GM19438 (cell line): ENCODE measurements around the gene MEF2D.

Experiments used
- ATAC-seq: cut with Tn5 transposase; IDR thresholded peaks from one replicate; pipeline ENCODE4 v1.9.1; 2021; ENCODE audit warnings: low read depth; ENCODE audit not compliant: unreplicated experiment

MEF2D gene

DNA sequence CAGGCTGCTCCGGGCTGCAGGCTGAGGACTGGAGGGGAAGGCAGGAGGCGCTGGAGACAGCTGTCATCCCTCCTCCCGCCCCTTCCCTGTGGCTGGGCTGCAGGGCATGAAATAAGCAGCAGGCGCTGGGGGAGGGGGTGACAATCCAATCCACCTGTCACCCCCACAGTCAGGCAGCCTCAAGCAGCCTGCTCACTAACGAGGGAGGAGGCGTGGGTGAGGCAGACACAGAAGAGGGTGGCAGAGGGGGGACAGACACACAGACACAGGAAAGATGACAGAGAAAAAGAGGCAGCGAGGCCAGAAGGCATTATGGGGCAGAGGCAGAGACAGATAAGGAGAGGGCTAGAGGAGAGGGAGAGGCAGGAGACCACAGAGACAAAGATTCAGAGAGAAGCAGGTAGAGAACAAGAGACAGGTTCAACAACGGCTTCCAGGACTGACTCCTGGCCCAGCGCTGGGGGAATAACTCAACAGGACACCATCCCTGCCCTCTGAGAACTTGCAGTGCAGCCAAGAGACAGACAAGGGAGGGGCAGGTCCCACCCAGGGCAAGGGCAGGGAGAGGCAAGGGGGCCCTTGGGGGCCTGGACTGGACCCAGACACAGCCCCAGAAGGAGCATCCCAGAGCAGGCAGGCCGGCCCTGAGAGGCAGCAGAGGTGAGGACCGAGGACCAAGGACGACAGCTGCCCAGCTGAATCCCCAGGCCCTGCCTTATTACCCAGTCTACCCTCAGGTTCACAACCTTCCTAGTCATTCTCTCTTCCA lies 11.2 kb downstream of the MEF2D start:
- ATAC-seq = no peak

DNA sequence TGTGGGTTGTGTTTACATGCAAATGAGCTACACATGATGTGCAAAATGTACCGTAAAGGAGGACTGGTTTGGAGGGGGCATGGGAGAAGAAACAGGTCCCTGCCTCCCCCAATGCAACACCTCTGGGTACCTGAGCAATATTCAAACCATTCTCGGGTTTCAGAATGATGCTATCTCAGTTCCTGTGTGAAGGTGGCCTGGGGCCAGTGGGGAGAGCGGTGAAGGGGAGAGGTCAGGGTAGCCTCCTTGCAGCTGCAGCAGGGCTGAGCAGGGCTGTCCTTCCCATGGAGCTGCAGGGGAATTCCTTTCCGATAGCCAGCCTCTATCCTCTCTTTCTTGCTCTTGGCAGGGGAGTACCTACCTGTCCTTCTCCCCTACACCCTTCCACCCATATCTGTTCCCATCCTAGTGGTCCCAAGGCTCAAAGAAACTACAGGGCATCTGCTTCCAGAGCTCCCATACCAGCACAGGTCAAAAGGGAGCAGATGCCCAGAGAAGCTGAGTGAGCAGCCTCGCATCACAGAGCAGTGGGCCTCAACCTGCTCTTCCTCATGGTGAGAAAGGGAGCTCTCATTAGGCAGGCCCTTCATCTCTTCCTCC lies 11.9 kb downstream of the MEF2D start:
- ATAC-seq = peak; percentile 61

DNA sequence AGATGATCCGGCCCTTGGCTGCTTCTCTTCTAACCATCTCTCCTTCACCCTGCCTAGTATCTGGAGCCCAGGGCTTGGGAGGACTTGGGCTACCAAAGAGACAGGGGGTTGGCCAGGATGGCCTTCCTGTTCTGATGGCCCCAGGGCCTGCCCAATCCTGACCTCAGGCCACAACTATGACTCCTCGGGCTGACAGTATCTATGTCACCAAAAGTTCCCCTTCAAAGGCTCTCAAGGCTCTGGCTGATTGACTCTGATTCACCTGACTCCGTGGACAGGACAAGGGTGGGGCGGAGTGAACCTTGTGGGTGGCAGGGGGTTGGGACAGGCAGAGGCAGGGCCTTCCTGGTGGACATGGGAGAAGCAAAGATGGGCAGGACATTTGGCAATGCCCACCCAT lies 12.7 kb downstream of the MEF2D start:
- no peak for ATAC-seq

DNA sequence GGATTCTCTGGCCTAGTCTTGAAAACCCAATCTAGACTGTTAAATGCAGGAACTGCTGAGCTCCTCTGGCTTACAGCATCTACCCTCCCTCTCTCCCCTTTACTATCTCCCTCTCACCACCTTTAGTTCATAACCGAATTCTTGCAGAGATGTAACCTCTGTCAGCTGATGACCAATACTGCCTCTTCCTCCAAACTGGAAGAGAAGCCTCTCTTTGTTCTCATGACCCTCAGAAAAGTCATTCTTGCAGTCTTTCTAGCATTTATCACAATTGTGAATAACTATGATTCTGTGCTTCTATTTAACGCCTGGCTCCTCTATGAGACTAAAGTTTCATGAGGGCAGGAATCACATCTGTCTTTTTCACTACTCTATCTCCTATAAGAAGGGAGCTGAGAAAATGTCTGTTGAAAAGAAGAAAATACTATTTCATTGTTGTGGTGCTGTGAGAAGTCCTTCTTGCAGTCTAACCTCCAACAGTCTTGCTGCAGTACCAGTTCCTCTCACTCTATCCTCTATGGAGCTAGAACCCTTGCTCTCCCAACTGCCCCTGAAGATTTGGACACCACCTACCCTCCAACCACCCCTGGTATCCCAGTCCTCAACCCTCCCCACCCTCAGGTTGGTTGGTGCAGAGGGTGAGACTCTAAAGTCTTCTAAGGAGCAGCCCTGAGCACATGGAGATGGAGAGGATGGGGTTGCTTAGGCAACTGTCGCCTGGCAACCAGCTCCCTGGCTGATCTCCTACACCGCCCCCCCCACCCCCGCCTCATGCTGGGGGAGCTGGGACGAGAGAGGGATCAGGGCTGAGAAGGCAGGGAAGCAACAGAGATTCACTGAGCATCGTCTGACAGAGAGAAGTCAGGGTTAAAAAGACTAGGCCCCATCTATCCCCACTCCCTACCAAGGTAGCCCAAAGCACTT lies 13.9 kb downstream of the MEF2D start:
- ATAC-seq = no peak

DNA sequence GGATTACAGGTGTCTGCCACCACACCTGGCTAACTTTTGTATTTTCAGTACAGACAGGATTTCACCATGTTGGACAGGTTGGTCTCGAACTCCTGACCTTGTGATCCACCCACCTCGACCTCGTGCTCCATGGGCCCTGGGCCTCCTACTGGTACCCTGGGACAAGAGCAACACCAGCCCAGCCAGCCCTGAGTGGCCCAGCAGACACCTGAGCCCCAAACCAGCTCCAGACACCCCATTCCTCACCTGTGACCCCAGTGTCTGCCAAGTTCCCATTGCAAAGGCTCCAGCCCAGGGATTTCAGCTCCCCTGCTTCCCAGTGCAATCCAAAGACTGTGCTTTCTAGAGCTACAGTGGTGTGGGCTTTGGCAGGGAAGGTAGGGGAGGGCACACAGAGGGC lies 14.6 kb downstream of the MEF2D start:
- ATAC-seq = no peak

DNA sequence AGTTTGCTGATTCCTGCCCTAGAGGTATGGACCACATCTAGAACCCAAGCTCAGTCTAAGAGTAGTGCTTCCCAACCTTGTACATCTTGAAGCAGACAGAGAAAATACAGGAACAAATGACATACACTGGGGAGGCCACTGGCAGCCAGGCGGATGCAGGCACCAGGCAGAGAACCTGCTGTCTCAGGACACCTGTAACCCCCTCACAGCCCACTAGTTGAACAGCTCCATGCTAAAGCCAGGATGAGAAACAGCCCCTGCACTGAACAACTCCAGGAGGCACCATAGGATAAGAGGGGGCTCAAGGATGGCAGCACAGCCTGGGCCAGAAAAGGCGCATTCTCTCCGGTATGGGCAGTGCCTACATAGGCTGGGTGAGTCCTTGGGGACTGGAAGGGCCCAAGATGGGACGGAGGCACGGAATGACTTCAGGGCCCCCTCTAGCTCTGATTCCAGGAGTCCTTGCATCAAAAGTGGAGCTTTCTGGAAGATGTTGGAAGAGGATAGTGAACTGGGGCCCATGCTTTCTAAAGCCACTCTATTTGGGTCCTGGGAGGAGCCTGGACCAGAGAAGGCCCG lies 16.0 kb downstream of the MEF2D start:
- ATAC-seq = no peak

DNA sequence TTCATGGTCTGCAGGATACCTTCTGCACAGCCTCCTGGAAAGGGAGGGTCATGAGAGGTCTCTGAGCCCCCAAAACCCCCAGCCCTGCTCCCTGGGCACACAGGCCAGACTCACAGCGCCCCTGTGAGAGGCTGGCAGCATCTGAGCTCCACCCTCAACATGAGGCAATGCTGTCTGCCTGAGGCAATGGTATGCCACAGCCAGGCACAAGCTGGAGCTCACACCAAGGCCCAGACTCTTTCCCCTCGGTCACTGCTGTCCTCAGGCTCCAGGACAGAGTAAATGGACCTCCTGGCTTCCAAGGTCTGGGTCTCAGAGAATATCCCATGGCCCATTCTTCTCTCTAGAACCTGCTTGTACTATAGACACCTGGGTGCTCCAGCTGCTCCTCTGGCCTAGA lies 17.2 kb downstream of the MEF2D start:
- no peak for ATAC-seq

DNA sequence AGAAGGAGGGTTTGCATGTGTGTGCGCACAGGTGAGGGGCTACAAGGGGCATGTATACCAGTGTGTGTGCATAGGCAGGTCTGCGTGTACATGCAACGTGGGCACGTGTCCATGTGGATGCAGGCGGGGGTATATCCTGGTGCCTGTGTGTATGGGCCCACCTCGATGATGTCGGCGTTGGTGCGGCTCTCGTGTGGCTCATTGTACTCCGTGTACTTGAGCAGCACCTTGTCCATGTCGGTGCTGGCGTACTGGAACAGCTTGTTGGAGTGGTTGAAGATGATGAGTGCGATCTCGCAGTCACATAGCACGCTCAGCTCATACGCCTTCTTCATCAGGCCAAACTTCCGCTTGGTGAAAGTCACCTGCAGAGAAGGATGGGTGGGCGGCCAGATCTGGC lies 18.3 kb downstream of the MEF2D start:
- no peak for ATAC-seq

DNA sequence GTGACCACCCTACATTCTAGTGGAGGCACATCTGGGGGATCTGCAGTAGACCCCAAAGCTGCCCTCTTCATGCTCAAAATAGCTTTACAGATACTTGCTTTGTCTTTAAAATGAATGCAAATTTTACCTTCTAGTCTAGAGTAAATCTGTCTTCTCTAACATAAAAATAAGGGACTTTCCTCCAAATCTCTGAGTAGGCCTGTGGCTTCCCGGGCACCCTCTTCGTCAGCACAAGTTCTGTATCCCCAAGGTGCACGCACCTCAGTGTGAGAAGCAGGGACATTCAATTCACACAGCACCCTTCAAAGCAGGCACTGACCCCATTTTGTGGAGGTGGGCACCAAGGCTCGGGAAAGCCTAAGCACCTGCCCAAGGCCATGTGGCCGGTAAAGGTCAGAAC lies 19.0 kb downstream of the MEF2D start:
- ATAC-seq = no peak

DNA sequence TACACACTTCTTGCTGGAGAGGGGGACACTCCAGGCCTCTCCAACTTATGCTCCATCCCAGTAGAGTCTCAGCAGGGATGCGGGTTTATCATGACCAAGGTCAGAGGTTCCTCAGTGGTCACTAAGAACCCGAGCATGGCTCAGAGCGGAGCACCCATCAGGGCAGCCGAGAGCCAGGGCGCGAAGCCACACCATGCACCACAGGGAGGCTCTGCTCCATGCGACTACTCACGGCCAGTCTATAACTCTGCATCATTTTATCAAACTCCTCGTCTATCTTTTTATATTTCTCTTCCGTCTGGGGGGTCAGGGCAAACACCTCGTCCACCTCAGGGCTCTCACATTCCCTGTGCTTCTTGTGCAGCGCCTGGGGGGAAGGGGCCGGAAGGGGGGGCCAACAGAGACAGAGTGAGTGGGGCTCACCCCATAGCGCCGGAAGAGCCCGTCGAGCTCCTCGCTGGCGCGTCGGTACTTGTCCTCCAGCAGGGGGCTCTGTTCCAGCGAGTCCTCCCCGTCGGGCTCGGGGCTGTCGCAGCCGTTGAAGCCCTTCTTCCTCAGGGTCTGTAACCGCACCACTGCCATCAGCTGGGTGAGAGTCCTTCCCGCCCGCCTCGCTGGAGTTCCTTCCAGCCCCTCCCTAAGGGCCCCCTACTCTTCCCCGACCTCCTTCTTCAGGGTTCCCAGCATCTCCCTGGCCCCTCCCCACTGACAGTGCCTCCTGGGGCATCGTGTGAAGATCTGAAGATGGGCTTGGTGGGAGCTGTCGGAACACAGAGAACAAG lies 20.0 kb downstream of the MEF2D start:
- ATAC-seq = no peak

DNA sequence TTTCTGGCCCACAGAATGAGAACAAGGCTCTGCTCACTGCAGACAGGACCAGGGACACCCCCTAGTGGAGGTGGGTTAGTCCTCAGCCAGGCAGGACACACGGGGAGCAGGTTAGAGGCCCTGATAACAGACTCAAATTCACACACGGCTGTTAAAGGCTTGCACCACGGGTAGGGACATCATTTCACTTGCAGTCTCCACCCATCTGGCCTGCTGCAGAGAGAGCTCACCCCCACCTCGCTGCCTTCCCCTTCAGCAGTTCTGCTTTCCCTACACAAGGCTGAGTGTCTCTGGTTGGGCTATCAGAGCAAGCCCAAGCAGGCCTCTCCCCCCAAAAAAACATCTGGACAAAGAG lies 20.6 kb downstream of the MEF2D start:
- ATAC-seq = no peak

DNA sequence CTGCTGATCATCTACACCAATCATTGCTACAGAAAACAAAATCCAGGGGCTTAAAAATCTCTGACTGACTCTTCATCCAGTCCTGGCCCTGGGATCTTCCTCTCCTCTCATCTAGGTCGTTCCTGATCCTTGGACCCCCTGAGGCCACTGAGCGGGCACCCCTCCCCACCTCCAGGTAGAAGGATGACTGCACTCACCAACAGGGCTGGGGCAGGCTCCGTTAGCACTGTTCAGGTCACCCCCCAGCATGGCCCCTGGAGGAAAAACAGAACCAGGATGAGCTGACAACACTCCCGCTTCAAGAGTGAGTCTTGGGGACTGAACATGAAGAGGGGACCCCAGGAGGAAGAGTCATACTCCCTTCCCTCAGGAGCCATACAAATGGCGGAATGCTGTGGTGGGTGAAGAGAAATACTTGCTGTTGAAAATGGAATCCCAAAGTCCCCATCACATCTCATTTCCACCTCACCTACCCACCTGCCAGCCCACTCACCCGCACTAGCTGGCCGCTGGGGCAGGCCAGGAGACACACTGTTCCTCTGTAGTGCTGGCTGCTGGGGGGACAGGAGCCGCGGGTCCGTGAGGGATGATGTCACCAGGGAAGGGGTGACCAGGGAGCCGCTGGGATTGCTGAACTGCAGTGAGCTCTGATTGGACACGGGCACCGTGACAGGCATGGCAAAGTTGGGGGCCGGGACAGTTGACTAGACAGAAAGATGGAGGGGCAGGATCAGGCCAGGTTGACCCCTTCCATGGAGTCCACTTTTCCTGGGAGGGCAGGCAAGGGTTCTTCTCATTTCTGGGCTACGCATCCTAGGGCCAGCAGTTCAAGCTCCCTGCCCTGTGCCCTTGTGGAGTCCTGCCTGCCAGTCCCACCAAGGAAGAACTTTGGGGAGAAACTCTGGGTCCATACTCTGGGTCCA lies 21.2 kb downstream of the MEF2D start:
- ATAC-seq = no peak

DNA sequence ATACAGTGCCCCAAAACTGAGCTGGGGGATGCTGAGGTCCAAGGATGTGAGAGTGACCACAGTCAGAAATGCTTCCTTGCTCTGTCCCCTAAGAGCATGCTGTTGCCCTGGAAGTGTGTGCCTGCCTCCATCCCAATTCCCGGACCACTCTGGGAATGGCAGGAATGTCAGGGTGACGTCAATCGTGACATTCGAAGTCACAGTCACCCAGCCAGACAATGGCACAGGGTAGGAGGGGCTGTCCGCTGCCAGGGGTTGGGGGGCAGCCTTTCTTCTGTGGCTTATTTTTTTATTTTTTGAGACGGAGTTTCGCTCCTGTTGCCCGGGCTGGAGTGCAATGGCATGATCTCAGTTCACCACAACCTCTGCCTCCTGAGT lies 22.3 kb downstream of the MEF2D start:
- no peak for ATAC-seq

DNA sequence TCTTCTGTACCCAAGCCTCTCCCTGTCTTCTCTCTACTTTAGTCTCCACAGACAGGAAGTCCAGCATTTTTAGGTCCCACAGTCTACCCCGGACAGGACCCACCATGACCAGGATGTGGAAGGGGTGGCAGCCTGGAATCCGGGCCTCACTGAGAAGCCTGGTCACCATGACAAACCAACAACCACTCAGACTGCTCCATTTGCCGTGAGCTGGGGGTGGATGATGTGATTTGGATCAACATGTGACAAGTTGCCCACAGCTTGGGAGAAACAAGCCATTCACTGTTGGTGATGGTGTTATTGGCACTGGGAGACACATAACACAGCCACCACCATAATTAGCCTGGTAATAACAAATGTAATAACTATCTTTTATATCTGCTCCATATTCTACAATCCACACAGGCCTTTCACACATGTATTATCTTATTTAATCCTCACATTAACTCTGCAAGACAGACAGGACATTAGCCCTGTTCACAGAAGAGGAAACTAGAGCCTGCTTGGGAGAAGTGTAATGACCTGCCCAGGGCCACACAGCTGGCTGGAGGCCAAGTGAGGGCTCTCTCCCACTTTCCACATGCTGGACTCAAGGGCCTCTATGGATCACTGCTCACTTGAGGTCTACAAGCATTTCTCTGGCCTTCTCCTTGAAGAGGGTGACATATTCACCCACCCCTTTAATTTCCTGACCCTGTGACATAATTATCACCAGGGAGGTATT lies 22.9 kb downstream of the MEF2D start:
- ATAC-seq = no peak

DNA sequence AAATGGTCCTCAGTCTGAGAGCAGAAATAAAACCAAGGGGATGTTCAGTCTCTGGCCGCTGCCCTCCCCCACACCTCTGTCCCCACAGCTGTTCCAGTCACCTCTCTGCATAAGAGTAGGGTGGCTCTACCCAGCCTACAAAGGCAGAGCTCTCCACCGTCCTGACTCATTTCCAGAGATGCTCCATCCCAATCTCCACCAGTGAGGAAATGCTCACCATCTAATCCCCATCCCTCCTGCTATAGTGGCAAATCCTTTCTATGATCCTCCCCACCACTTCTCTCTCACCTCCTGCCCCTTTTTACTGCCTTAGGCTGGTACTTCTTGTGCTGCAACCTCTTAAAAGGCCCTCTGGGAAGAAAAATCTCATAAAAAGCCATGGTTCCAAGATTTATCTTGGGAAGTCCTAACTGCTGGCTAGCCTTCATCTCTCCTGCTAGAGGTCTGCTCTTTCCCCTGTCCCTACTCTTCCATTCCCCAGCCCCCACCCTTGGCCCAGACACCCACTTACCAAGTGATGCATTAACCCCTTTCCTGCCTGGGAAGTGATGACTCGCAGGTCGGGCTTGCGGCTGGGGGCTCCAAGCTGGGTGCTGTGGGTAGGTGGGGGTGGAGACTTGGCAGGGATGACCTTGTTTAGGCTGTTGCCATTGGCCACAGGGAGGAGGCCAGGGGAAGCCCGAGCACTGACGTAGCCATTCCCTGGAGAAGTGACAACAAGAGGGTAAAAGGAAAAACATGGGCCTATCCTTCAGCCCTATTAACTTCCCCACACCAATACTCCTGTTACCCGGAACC lies 23.9 kb downstream of the MEF2D start:
- ATAC-seq = no peak

DNA sequence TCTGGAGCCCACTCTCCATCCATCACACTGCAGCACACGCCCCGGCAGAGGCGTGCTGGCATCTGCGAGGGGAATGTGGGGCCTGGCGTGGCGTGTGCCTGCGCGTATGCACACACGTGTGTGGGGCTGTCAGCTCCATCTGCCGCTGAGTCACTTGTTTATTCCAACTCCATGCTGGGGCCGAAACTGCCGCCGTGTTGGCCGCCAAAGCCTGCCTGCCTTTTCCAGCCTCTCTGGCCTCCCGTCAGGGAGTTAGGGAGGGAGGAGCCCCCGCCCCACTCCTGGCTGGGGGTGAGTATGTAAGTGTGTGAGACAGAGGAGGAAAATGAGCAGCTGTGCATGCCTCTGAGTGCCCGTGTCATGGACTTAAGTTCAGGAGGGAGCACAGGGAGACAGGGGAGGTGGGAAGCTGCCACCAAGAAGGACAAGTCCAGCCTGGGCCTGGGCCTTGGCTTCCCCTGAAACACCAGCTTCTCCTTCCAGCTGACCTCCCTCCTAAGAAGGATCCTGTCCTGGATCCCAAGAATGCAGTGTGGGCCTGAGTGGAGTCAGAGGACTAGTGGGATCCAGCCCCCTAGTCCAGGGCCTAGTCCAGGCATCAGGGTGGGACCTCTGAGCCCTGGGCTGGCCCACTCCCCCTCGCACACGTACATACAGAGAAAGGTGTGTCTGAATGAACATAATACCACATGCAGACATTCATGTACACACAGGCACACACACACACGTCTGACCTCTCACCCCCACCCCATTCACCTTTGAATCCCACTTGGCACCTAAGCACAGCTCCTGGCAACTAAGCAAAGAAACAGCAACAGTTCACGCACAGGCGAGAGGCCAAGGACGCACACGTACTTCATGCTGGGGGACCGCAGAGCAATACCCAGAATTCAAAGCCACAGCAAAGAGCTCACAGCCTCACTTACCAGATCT lies 24.7 kb downstream of the MEF2D start:
- no peak for ATAC-seq

DNA sequence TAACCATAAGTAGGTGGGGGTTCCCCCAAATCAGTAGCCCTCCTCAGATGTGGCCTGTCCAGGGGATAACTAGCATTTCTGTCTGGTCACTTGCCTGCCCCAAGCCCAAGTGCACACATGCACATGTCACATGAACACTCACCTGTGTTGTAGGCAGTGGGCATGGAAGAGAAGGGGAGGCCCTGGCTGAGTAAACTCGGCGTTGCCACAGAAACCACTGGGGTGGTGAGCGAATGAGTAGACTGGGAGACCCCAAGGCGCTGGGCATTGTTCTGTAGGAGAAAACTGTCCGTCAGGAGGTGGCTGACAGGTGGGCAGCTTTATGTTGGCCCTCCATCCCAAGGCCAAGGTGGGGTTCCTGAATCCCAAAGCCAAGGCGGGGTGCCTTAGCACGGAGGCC lies 25.6 kb downstream of the MEF2D start:
- ATAC-seq = no peak
